Esophagus squamous epithelium (tissue), 4 donors: Measurements from ENCODE around the gene FCGR2B.
"Not testable (repeated sequence)": the region's sequence is repeated elsewhere in the genome, so short reads cannot be mapped to it uniquely, and the experiment has no call there.

Experiments used
- POLR2A ChIP-seq, 4 donors: fragments of 450-650 bp; IDR thresholded peaks; one replicate each; pipeline ENCODE4 v1.6.1; 2017; ENCODE audit warnings: antibody characterized with exemption in 4 of 4, mild to moderate bottlenecking in 4 of 4, moderate library complexity in 3 of 4
- TF ChIP-seq, protein P1 (sequence below), 6 experiments: fragments of 450-650 bp in 4 of 6; fragments of 200-600 bp in 2 of 6; sonication (generic) in 2 of 6; IDR thresholded peaks; one replicate each; pipeline ENCODE4 v1.5.1; 2016 to 2019; ENCODE audit warnings: antibody characterized with exemption in 6 of 6, mild to moderate bottlenecking in 4 of 6, moderate library complexity in 4 of 6

DNA sequence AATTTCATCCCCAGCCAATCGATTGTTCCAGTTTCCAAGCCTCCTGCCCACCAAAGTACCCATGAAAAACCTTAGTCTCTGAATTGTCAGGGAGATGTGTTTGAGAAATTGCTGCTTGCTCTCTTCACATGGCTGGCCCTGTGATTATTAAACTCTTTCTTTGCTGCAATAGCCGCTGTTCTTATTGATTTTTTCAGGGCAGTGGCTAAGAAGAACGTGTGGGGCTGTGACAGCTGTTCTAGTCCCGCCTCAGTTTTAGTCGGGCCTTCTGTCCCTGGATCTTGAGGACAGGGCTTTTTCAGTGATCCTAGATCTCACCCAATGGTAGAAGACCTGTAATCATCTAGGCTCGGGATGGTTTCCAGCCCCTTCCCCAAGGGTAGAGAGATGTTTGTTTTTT, 9.0 kb upstream of the FCGR2B start:
- not testable (repeated sequence) for TF ChIP-seq POLR2A (IDR thresholded peaks at IDR 0.05)
- TF ChIP-seq, protein P1, sequence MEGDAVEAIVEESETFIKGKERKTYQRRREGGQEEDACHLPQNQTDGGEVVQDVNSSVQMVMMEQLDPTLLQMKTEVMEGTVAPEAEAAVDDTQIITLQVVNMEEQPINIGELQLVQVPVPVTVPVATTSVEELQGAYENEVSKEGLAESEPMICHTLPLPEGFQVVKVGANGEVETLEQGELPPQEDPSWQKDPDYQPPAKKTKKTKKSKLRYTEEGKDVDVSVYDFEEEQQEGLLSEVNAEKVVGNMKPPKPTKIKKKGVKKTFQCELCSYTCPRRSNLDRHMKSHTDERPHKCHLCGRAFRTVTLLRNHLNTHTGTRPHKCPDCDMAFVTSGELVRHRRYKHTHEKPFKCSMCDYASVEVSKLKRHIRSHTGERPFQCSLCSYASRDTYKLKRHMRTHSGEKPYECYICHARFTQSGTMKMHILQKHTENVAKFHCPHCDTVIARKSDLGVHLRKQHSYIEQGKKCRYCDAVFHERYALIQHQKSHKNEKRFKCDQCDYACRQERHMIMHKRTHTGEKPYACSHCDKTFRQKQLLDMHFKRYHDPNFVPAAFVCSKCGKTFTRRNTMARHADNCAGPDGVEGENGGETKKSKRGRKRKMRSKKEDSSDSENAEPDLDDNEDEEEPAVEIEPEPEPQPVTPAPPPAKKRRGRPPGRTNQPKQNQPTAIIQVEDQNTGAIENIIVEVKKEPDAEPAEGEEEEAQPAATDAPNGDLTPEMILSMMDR (IDR thresholded peaks at IDR 0.05): not testable (repeated sequence)
